ENCODE data around the gene DHX8.
"Not testable (repeated sequence)": the region's sequence is repeated elsewhere in the genome, so short reads cannot be mapped to it uniquely, and the experiment has no call there.

DHX8 gene

DNA sequence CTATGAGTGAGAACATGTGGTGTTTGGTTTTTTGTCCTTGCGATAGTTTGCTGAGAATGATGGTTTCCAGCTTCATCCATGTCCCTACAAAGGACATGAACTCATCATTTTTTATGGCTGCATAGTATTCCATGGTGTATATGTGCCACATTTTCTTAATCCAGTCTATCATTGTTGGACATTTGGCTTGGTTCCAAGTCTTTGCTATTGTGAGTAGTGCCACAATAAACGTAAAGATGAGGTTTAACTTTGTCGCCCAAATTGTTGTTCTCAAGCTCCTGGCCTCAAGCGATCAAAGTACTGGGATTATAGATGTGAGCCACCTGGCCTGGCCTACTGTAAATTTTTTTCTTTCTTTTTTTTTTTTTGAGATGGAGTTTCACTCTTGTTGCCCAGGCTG, 21.2 kb upstream of the DHX8 start:
- not testable (repeated sequence) for DNase-seq (ENCODE audit: low spot score)

DNA sequence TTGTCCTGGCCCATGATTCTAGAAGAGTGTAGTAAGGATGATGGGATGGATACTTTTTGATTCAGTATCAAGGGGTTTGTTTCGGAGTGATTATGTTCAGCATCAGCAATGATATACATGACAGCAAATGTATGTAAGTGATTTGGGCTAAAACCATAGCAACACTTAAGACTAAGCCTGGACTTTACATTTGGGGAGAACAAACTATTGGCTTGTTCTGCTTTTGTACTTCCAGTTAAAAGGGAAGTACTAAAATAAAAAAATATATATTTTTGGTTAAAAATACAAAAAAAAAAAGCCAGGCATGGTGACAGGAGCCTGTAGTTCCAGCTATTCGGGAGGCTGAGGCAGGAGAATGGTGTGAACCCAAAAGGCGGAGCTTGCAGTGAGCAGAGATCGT, 20.5 kb upstream of the DHX8 start:
- DNase-seq (ENCODE audit: low spot score) = no peak

DNA sequence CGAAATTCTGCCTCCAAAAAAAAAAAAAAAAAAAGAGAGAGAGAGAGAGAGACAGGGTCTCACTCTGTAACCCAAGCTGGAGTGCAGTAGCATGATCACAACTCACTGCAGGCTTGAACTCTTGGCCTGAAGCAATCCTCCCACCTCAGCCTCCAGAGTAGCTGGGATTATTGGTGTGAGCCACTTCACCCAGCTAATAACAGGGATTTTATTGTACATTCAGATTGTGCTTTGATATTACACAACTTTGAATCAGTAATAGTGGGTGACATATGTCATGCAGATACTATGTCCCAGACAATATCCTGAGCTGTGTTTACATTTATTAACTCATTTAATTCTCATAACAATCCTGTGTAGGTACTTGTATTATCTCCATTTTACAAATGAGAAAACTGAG, 19.7 kb upstream of the DHX8 start:
- DNase-seq (ENCODE audit: low spot score) = no peak

DNA sequence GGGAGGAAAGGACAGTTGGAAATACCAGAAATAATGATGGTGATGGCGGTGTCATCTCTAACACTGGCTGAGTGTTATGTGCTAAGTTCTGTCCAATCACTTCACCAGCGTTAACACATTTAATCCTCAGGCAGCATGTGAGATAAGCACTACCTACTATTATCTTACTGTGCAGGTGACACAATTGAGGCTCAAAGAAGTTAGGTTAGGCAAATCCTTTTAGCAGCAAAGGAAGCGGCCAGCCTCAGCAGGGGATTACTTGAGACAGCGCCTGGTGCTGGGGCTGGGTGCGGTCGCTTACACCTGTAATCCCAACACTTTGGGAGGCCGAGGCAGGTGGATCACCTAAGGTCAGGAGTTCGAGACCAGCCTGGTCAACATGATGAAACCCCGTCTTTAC, 18.7 kb upstream of the DHX8 start:
- no peak for DNase-seq (ENCODE audit: low spot score)

DNA sequence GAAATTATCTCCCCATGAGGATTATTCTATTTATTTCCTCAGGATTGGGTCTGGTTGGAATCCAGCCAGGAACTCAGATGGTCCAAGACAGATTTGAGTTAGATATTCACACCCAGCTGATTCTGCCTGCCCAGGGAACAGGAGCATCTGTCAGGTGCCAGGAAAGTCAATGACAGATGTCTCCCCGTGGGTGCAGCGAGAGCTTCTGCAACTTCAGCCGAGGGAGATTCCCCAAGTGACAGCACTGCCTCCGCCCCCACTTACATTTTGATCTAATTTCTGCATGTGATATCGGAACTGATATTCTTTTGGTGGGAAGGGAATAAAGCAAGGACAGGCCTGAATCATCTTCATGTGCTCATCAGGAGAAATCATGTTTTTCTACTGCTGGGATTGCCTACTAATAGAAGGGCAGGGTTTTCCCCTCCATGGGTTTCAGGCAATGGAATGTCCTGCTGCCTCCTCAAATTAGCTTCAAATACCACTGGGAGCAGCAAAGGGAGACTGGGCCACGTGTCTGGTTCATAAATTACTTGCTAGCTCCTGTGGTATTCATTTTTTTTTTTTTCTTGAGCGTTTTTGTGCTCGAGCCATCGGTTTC, 15.7 kb upstream of the DHX8 start:
- no peak for DNase-seq (ENCODE audit: low spot score)

DNA sequence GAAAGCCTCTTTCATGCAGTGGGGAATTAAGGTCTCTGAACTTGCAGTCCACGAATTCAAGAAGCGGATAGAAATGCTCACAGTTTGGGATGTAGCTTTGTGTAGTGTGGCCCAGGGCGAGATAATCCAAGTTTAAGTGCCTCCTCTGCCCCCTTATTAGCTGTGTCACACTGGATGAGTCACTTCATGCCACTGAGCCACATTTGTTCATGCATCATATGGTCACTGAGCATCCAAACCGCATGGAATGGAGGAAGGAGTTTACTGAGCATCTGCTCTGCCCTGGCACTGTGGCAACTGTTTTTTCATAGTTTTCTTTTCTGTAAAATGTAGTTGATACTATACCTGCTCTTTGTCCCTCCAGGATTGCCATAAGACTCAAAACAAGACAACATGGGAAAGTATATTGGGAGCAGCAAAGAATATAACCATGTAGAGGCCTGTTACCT, 15.1 kb upstream of the DHX8 start:
- DNase-seq (ENCODE audit: low spot score) = peak; percentile 70

DNA sequence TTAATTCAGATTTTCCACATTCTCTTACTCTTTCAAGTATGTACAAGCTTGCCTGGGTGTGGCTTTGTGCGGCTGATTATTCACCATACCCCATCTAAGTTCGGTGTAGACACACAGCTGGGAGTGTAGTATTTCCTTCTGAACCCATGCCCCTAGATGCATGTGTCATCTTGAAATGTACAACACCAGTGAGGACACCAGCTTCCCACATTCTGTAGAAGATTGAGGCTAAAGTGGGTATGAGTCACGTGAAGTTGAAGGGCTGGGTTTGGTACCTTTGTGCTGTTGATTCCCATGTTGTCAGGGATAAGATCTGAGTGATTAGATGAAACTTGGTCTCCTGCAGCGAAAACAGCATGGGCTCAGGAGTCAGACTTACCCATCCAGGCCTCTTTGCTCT, 14.6 kb upstream of the DHX8 start:
- DNase-seq (ENCODE audit: low spot score) = no peak

DNA sequence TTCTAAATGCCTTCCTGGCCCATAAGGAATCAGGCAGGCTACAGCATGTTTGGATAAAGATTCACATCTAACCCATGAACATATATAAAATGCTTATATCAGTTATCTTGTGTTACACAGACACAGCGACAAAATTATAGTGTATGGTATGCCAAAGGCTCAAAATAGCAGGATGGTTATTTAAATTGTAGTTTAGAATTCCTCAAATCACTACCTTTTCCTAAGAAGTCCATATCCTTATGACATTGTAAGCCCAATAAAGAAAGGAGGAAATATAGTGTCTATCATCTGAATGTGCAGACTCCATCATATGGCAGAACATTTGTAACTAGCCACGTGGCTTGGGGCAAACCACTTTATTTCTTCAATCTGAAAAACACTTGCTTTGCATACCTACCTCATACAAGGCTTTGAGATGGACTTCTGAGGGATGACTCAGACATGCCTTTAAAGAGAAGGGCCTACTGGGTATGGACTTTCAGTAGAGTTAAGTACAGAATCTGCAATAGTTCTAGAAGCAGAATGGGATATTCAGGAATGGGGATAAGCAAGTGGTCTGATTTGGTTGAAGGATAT, 12.1 kb upstream of the DHX8 start:
- no peak for DNase-seq (ENCODE audit: low spot score)

DNA sequence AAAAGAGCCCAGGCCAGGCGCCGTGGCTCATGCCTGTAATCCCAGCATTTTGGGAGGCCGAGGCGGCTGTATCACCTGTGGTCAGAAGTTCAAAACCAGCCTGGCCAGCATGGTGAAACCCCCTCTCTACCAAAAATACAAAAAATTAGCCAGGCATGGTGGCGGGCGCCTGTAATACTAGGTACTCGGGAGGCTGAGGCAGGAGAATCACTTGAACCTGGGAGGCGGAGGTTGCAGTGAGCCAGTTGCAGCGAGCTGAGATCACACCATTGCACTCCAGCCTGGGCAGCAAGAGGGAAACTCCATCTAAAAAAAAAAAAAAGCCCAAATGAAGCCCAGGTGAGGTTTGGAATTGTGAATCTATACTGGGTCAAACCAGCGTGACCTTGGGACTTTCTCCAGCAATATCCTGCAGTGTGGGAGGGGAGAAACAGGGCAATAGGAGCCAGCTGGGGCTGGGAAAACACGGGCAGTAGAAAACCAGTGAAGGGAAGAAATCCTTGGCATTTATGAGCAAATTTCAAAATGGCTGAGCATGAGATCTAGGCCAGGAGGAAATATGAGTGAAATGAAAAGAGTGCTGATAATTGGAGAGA, 8.2 kb upstream of the DHX8 start:
- DNase-seq (ENCODE audit: low spot score) = no peak

DNA sequence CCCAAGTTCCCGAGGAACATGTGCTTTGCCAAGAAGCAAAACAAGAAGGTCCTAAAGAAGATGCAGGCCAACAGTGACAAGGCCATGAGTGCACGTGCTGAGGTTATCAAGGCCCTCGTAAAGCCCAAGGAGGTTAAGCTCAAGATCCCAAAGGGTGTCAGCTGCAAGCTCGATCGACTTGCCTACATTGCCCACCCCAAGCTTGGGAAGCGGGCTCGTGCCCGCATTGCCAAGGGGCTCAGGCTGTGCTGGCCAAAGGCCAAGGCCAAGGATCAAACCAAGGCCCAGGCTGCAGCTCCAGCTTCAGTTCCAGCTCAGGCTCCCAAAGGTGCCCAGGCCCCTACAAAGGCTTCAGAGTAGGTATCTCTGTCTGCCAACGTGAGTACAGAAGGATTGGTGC, 7.5 kb upstream of the DHX8 start:
- not testable (repeated sequence) for DNase-seq (ENCODE audit: low spot score)

DNA sequence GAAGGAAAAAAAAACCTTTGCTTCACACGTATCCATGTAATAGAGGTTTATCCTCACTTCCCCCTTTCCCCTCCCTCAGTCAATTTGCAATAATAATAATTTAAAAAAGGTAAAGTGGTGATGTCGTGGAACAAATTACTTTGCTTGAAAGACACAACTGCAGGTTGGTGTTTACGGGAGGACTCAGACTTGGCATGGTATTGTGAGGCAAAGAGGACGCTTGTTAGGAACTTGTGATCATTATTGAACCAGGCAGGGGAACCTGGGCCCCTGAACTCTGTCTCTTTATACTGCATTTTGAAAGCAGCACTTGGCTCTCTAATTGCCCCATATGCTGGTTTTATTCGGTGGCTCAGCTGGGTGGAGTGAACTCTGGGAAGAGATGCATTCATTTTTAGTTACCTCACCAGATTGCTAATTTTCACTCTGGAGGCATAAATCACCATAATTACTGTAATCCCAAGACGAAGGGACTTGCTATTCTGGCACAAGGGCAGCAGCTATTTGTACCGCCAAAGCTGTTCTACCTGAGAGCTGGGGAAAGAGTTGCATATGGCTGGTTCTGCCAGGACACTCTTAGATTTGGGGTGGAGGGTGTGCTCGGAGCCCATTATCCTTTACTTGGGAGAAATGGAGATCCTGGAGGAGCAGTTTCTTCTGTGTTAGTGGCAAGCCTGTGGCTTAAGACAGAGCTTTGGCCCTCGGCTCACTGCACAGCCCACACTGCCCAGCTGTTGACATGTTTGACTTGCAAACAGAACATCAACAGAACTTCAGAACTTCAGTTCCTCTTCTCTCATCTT, 5.7 kb upstream of the DHX8 start:
- DNase-seq (ENCODE audit: low spot score) = no peak

DNA sequence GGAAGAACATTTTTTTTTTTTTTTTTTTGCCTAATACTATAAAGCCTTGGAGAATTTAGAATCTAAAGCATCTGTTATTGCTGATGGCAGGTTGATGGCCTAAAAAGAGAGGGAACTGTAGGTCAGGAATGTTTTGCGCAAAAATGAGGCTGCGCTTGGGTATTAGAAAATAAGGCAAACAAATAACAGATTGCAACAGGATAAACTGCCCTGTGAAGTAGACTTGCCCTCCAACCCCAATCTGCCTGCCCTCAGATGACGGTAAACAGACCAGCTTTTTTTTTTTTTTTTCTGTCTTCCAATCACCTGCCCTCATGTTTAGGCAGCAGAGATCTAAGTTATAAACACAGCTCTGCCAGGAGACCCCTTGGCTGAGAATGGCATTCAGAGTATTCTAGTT, 3.8 kb upstream of the DHX8 start:
- DNase-seq (ENCODE audit: low spot score) = no peak

DNA sequence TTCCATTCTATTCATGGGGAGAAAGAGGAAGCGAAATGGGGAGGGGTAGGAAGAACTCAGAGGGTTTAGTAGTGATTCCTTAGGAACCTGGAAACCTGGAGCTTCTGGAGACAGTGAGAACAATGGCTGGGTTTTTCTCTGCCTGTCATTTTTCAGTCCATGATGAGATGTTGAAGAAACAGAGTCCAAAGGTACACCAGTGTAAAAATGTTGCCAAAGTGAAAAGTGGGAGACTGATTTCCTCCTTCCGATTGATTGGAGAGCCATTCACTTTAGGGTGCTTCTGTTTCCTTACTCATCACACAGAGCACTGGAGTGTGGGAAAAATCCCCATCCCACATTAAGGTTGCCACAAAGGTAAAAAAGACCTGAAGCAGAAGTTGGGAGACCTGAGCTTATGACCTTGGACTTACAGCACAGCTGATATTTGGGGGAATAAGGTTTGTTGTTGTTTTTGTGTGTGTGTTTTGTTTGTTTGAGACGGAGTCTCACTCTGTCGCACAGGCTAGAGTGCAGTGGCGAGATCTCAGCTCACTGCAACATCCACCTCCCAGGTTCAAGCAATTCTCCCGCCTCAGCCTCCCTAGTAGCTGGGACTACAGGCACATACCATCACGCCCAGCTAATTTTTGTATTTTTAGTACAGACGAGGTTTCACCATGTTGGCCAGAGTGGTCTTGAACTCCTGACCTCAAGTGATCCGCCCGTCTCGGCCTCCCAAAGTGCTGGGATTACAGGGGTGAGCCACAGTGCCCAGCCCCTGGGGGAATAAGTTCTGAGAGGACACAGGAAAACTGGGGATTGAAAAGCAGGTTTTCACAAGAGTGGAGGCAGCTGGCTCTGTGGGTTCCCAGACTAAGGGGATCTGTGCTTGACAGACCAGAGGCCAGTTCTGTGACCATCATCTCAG, 1.4 kb upstream of the DHX8 start:
- DNase-seq (ENCODE audit: low spot score) = no peak

DNA sequence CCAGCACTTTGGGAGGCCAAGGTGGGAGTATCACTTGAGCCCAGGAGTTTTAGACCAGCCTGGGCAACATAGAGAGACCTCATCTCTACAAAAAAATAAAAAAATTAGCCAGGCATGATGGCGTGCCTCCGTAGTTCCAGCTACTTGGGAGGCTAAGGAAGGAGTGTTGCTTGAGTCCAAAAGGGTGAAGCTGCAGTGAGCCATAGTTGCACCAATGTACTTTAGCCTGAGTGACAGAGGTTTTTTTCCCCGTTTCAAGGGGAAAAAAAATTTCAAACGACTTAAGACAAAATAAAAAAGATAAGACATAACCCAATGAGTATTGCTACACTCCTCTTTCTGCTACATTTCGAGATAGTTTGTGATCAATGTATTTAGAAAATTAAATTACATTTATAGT, 6.8 kb downstream of the DHX8 start:
- no peak for DNase-seq (ENCODE audit: low spot score)

DNA sequence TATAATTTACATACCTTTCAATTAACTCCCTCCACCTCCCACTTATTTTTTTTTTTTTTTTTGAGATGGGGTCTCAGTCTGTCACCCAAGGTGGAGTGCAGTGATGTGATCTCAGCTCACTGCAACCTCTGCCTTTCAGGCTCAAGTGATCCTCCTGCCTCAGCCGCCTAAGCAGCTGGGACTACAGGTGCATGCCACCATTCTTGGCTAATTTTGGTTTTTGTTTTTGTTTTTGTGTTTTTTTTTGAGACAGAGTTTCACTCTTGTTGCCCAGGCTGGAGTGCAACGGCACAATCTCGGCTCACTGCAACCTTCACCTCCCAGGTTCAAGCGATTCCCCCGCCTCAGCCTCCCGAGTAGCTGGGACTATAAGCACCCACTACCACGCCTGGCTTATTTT, 25.7 kb downstream of the DHX8 start:
- DNase-seq (ENCODE audit: low spot score) = not testable (repeated sequence)

DNA sequence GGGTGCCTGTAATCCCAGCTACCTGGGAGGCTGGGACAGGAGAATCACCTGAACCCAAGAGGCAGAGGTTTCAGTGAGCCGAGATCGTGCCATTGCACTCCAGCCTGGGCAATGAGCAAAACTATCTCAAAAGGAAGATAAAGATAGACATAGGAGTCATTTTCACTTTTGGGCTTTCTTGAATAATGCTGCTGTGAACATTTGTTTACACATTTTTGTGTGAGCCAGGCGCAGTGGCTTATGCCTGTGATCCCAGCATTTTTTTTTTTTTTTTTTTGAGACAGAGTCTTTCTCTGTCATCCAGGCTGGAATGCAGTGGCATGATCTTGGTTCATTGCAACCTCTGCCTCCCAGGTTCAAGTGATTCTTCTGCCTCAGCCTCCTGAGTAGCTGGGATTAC, 27.4 kb downstream of the DHX8 start:
- DNase-seq (ENCODE audit: low spot score) = not testable (repeated sequence)

DNA sequence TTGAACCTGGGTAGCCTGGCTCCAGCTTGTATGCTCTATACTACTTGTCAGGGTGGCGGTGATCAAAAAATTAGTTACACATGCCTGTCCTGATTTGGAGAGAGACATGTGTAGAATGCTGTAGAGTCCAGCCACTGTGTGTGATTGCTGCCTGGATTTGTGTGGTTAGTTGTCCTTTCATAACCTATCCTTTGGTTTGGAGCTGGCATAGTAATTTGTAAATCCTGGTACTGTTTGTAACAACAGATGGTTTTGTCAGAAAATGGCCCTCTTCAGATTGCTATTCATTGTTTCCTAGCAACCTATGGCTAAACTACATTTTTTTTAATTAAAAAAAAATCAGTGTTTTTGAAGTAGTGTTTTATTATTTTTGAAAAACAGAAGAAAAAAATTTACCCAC, 31.9 kb downstream of the DHX8 start:
- DNase-seq (ENCODE audit: low spot score) = no peak

DNA sequence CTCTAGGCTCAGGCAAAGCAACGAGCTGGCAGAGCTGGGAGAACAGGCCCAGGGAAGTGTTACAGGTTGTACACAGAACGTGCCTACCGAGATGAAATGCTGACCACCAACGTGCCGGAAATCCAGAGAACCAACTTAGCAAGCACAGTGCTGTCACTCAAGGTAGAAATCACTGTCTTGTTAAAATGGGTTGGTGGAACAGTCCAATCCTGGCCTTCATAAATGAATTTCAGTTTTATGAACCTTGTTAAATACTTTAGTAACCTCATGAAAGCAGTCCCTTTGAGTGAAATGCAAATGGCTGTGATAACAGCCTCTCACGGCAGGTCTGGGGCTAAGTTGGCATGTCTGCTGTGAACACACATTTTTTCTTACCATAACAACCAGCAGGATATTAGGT, 33.4 kb downstream of the DHX8 start:
- DNase-seq (ENCODE audit: low spot score) = no peak

DNA sequence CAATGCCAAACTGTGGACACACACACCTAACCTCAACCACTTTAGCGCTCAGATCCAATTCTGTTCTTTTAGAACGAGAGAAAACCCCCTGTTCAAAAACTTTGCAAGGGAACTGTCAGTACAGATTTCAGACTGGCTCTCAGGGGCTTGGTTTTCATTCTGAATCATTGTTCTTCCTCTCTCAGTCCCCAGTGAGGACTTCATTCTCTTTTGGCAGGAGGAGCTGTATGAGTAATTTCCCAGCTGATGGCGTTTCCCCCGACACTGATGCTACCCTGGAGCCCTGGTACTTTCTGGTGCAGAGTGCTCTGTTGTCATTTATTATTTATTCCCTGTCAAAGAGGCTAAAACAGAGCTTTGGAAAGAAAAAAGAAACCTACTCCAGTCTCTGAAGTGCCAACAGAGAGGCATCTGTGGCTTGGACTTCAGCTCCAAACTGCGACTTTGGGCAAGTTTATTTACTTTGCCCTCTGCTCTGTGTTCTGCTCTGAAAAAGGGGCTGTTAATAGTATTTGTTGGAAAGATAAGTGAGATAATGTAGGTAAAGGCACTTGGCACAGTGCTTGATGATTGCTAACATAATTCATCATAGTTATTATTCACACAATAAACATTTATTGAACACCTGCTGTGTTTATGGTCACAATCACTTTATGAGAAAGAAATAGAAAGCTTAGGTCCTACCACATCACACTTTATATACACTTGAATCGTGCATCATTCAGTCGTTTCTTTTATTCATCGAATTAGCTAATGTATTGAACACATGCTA, 34.0 kb downstream of the DHX8 start:
- no peak for DNase-seq (ENCODE audit: low spot score)

DNA sequence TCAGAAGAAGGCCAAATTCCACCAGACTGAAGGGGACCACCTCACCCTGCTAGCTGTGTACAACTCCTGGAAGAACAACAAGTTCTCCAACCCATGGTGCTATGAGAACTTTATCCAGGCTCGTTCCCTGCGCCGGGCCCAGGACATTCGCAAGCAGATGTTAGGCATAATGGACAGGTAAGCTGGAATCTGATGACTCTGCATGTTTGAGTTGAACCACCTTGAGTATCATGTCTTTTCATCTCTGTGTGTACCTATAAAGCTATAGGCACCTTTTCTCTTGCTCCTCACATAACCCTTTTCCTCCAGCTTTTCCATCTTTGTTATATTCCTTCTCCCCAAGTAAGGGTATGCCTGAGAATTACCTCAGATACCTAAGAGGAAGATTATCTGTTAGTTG, 37.6 kb downstream of the DHX8 start:
- DNase-seq (ENCODE audit: low spot score) = no peak

DNA sequence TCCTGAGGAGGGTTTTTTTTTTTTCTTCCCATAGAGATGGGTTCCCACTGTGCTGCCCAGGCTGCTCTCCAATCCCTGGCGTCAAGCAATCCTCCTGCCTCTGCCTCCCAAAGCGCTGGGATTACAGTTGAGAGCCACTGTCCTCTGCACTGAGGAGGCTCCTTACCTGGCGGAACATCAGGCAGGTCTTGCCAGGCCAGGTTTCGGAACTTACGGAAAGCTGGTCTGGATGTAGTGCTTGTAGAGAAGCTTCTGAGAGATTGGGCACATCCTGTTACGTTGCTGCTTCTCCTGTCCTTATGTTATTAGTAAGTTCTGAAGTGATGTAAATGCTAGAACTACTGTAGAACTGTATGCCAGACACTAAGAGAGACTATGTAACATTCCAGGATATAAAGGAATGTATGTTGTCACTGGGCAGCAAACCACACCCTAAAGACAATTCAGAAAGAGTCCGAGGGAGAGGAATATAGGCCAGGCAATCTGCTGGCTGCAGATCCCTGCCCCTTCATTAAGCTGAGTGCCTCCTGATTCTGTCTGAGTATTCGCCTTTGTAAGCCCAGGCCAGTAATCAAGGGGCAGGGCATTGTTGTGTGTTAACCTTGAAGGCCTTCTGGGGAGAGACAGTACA, 41.3 kb downstream of the DHX8 start:
- DNase-seq (ENCODE audit: low spot score) = no peak
